Endothelial cell of umbilical vein (primary cell): Measurements from ENCODE around the gene GRIK3. TPM values are rescaled to one million over a fixed set of nuclear protein-coding genes. Genes with fewer than 3 reads are reported as not detected.

Experiments used
- BruUV-seq: library from RNA; stranded (reverse); fragments of 400-500 nt; replicated peaks from 2 replicates; lab custom pipeline; 2021; lab: Mats Ljungman, UMichigan
- CTCF ChIA-PET: fragments of 300-600, 350-600 bp; sonication (Branson Sonifier 250); formaldehyde crosslinking; loops from one replicate; lab custom pipeline; 2021; ENCODE audit warnings: antibody characterized with exemption, inconsistent platforms; lab: Charles Lee
- POLR2A ChIA-PET: fragments of 300-600, 350-600 bp; sonication (Branson Sonifier 250); formaldehyde crosslinking; loops from one replicate; lab custom pipeline; 2021; ENCODE audit warnings: antibody characterized with exemption, inconsistent platforms; lab: Charles Lee
- DNase-seq: peaks from one replicate; pipeline ENCODE4 v3.0.0-alpha.2; 2011; ENCODE audit warnings: low read depth, low spot score
- FAIRE-seq: peaks from 2 replicates; lab custom pipeline; 2011; peaks lifted over from hg19 to GRCh38; lab: Jason Lieb, UNC
- H2AFZ ChIP-seq: 2 replicates; pipeline ENCODE4 v1.6.0; 2012; ENCODE audit warnings: low read depth, low read length, control low read depth, inconsistent platforms
- H3K27ac ChIP-seq: 2 replicates; pipeline ENCODE4 v1.5.1; 2011; ENCODE audit warnings: low read depth, mild to moderate bottlenecking, control low read depth, low read length, moderate library complexity; ENCODE audit not compliant: insufficient read depth
- H3K27me3 ChIP-seq, 2 experiments: 2 replicates each; pipeline versions ENCODE4 v1.6.0 to v1.6.1; 2011; ENCODE audit warnings: low read length in 2 of 2, mixed read lengths in 1 of 2; ENCODE audit not compliant: control insufficient read depth in 2 of 2, insufficient read depth in 2 of 2
- H3K36me3 ChIP-seq, 2 experiments: 2 replicates in 1 of 2; 3 replicates in 1 of 2; pipeline ENCODE4 v1.5.1; 2011; ENCODE audit warnings: low read length in 2 of 2, mild to moderate bottlenecking in 1 of 2, moderate library complexity in 1 of 2; ENCODE audit not compliant: control insufficient read depth in 2 of 2, insufficient read depth in 2 of 2; ENCODE audit errors: extremely low read depth in 1 of 2
- H3K4me1 ChIP-seq: 3 replicates; pipeline ENCODE4 v1.5.1; 2011; ENCODE audit warnings: mild to moderate bottlenecking, low read length; ENCODE audit not compliant: control insufficient read depth, insufficient read depth; ENCODE audit errors: extremely low read depth
- H3K4me2 ChIP-seq: 2 replicates; pipeline ENCODE4 v1.6.1; 2011; ENCODE audit warnings: low read length, control low read depth, mixed read lengths; ENCODE audit not compliant: insufficient read depth
- H3K4me3 ChIP-seq, 3 experiments: fragments of 200-600 bp in 1 of 3; sonication (generic), shearing (Covaris generic) in 1 of 3; replicated peaks in 1 of 3; 2 replicates each; pipeline ENCODE4 v1.5.1; 2011 to 2016; ENCODE audit warnings: control low read depth in 3 of 3, low read length in 3 of 3, mild to moderate bottlenecking in 2 of 3, inconsistent platforms in 1 of 3, low read depth in 1 of 3, moderate library complexity in 1 of 3; ENCODE audit not compliant: insufficient read depth in 1 of 3
- H3K79me2 ChIP-seq: 2 replicates; pipeline ENCODE4 v1.6.0; 2012; ENCODE audit warnings: low read length, inconsistent platforms; ENCODE audit not compliant: control insufficient read depth, insufficient read depth
- H3K9ac ChIP-seq: replicated peaks from 2 replicates; pipeline ENCODE3; 2011; ENCODE audit warnings: low read length, control low read depth; ENCODE audit not compliant: insufficient read depth; ENCODE audit errors: extremely low read depth
- H3K9me1 ChIP-seq: replicated peaks from 3 replicates; pipeline ENCODE4 v1.6.0; 2011; ENCODE audit warnings: mild to moderate bottlenecking, low read length; ENCODE audit not compliant: control insufficient read depth, insufficient read depth; ENCODE audit errors: extremely low read depth
- H3K9me3 ChIP-seq: replicated peaks from 2 replicates; pipeline ENCODE4 v1.5.1; 2012; ENCODE audit warnings: low read length, inconsistent platforms; ENCODE audit not compliant: control insufficient read depth, insufficient read depth
- H4K20me1 ChIP-seq: replicated peaks from 2 replicates; pipeline ENCODE3; 2011; ENCODE audit warnings: mild to moderate bottlenecking, low read length; ENCODE audit not compliant: control insufficient read depth, insufficient read depth; ENCODE audit errors: extremely low read depth
- EZH2 ChIP-seq: IDR thresholded peaks from 2 replicates; pipeline ENCODE4 v1.6.1; 2012; ENCODE audit warnings: borderline replicate concordance, low read depth, mild to moderate bottlenecking, moderate library complexity, low read length, inconsistent platforms; ENCODE audit not compliant: severe bottlenecking
- FOS ChIP-seq: IDR thresholded peaks from 2 replicates; pipeline ENCODE4 v1.6.1; 2011; ENCODE audit warnings: mild to moderate bottlenecking, low read length, moderate library complexity, borderline replicate concordance; ENCODE audit not compliant: insufficient read depth
- GATA2 ChIP-seq: IDR thresholded peaks from 2 replicates; pipeline ENCODE4 v1.7.0; 2011; ENCODE audit warnings: low read depth, mild to moderate bottlenecking, moderate library complexity, mixed read lengths, low read length; ENCODE audit not compliant: insufficient read length, insufficient read depth
- MAX ChIP-seq: IDR thresholded peaks from 2 replicates; pipeline ENCODE4 v1.6.1; 2011; ENCODE audit not compliant: insufficient read depth, insufficient read length
- MYC ChIP-seq: IDR thresholded peaks from one replicate; pipeline ENCODE4 v1.6.1; 2011; ENCODE audit warnings: mild to moderate bottlenecking, low read depth, low read length
- POLR2A ChIP-seq: IDR thresholded peaks from 2 replicates; pipeline ENCODE4 v1.6.1; 2012; ENCODE audit warnings: low read depth, mild to moderate bottlenecking, control low read depth, low read length
- POLR2AphosphoS5 ChIP-seq: IDR thresholded peaks from 2 replicates; pipeline ENCODE4 v1.6.1; 2012; ENCODE audit warnings: low read depth, mild to moderate bottlenecking, control low read depth, low read length, moderate library complexity; ENCODE audit not compliant: insufficient read depth
- dilution Hi-C: fragments of 300-500 bp; cut with MboI; formaldehyde crosslinking; loops from one replicate; pipeline ENCODE4 v1.15.0; 2019; ENCODE audit warnings: low sequenced_read_pairs; ENCODE audit not compliant: extremely low pct_ligation_motif_present
- intact Hi-C: fragments of 100-400 bp; cut with micrococcal nuclease; formaldehyde crosslinking; loops from one replicate; pipeline ENCODE4 v1.10.0; 2022
- polyA plus RNA-seq, 4 experiments: library from polyadenylated mRNA; depleted of rRNA in 3 of 4; stranded (reverse) in 3 of 4; unstranded in 1 of 4; fragments of >200 nt; gene quantifications; 2 replicates each; pipeline versions ENCODE4 v1.2.1 to v1.2.3, GENCODE V29; 2011 to 2012; ENCODE audit warnings: missing spikeins in 1 of 4
- total RNA-seq: library from RNA; stranded (reverse); gene quantifications from 2 replicates; pipeline ENCODE4 v1.2.3, GENCODE V29; 2021

Gene GRIK3
- total and polyA plus RNA-seq, 2 donors (not counting 3 experiments of a cell fraction or from before 2014, with no cell fraction given): not detected

GRCh38 chr1:36773827-36774541, 260.3 kb downstream of the GRIK3 start:
- no peak overlapping the region for H3K4me2 ChIP-seq
- BruUV-seq: no TSS peak
- TF ChIP-seq MYC: no peak

GRCh38 chr1:36772647-36773495, 261.4 kb downstream of the GRIK3 start:
- intact Hi-C loops (no loop called here), dilution Hi-C loops (no loop called here)
- Histone ChIP-seq H3K79me2 (no peaks in the 10 kb centered on the region), H3K9me1 (no peaks in the 10 kb centered on the region), H4K20me1 (no peaks in the 10 kb centered on the region), H2AFZ (no peak overlapping the region), H3K27me3 (peaks cover 13 to 26% of the 10 kb centered on the region in 2 experiments), H3K9ac (no peak overlapping the region), H3K4me3 (no peak overlapping the region), H3K4me1 (no peaks in the 10 kb centered on the region), H3K9me3 (no peaks in the 10 kb centered on the region), H3K27ac (no peak overlapping the region), H3K36me3 (no peaks in the 10 kb centered on the region), H3K4me2 (no peak overlapping the region)
- no TSS peak for BruUV-seq
- DNase-seq (no peak), FAIRE-seq (no peak)
- CTCF ChIA-PET: interaction anchor here (0.7 kb wide), 1 partner anchor 12 kb away, joined by 4 read pairs; no protein-coding TSS in a partner anchor
- TF ChIP-seq POLR2A: no peak
- no peak for TF ChIP-seq POLR2AphosphoS5
- no peak for TF ChIP-seq FOS
- TF ChIP-seq MAX: no peak
- no peak for TF ChIP-seq GATA2
- TF ChIP-seq EZH2: no peak
- POLR2A ChIA-PET: no interaction called here

More at GRCh38 chr1:36773827-36774541, 260.3 kb downstream of the GRIK3 start:
- CTCF ChIA-PET: no interaction called here
- Histone ChIP-seq H3K36me3 (no peaks in the 10 kb centered on the region), H3K9me3 (no peaks in the 10 kb centered on the region), H3K4me3 (no peak overlapping the region), H3K79me2 (no peaks in the 10 kb centered on the region), H3K4me1 (no peaks in the 10 kb centered on the region), H3K9ac (no peak overlapping the region), H3K27ac (no peak overlapping the region), H4K20me1 (no peaks in the 10 kb centered on the region), H3K27me3 (peaks cover 13 to 26% of the 10 kb centered on the region in 2 experiments), H3K9me1 (no peaks in the 10 kb centered on the region), H2AFZ (no peak overlapping the region)
- FAIRE-seq (no peak), DNase-seq (no peak)
- intact Hi-C loops (no loop called here), dilution Hi-C loops (no loop called here)
- POLR2A ChIA-PET: no interaction called here
